ENCODE measurements around the gene ZFP30.
"Not testable (repeated sequence)": the region's sequence is repeated elsewhere in the genome, so short reads cannot be mapped to it uniquely, and the experiment has no call there.

The ZFP30 gene

DNA sequence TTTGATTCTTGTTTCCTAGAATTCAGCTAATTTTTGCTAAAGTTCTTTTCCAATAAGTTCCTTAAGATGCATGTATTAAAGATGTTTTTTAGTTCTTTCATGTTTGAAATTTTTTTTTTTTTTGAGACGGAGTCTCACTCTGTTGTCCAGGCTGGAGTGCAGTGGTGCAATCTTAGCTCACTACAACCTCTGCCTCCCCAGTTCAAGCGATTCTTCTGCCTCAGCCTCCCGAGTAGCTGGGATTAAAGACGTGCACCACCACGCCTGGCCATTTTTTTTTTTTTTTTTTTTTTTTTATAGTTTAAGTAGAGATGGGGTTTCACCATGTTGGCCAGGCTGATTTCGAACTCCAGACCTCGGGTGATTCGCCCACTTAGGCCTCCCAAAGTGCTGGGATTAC, 1.9 kb upstream of the ZFP30 start:
- DNase-seq; H3K27me3 ChIP-seq (ENCODE audit: control insufficient read depth in 1 of 2, insufficient read depth in 1 of 2, low read length in 2 of 2); H3K4ac ChIP-seq (ENCODE audit: low read depth in 1 of 2, low read length in 2 of 2); H3K9ac ChIP-seq (ENCODE audit: low read length); H3K14ac ChIP-seq (ENCODE audit: low read length in 2 of 2); H3K18ac ChIP-seq (ENCODE audit: low read depth in 1 of 2, low read length in 2 of 2); H2BK15ac ChIP-seq (ENCODE audit: low read depth, poor library complexity, severe bottlenecking); H3K4me2 ChIP-seq (ENCODE audit: low read length, poor library complexity, severe bottlenecking); H2BK12ac ChIP-seq (ENCODE audit: low read length in 2 of 2); H3K4me1 ChIP-seq (ENCODE audit: control insufficient read depth, insufficient read depth, low read depth, low read length); H4K8ac ChIP-seq (ENCODE audit: low read length); H3K79me1 ChIP-seq (replicated peaks; ENCODE audit: low read length, poor library complexity, severe bottlenecking); H2BK120ac ChIP-seq (ENCODE audit: low read depth, low read length); H2AFZ ChIP-seq (ENCODE audit: low read depth, low read length); H4K91ac ChIP-seq (ENCODE audit: low read length); H3K23ac ChIP-seq (ENCODE audit: low read length in 2 of 2); H2AK5ac ChIP-seq (ENCODE audit: low read length, severe bottlenecking); H3K27ac ChIP-seq (ENCODE audit: low read length, poor library complexity, severe bottlenecking); H3K4me3 ChIP-seq (ENCODE audit: insufficient read depth in 1 of 2, low read depth in 1 of 2, low read length in 2 of 2); H2BK5ac ChIP-seq (ENCODE audit: low read depth, low read length, poor library complexity, severe bottlenecking); H3K36me3 ChIP-seq (ENCODE audit: control insufficient read depth in 1 of 2, insufficient read depth in 2 of 2, low read depth in 1 of 2, low read length in 2 of 2): not testable (repeated sequence)
- 87% methylated on average over 7 of the region's 8 CpGs for WGBS
- H3K9me3 ChIP-seq (ENCODE audit: control insufficient read depth, low read length): peaks cover 33% of the 10 kb centered on the region

DNA sequence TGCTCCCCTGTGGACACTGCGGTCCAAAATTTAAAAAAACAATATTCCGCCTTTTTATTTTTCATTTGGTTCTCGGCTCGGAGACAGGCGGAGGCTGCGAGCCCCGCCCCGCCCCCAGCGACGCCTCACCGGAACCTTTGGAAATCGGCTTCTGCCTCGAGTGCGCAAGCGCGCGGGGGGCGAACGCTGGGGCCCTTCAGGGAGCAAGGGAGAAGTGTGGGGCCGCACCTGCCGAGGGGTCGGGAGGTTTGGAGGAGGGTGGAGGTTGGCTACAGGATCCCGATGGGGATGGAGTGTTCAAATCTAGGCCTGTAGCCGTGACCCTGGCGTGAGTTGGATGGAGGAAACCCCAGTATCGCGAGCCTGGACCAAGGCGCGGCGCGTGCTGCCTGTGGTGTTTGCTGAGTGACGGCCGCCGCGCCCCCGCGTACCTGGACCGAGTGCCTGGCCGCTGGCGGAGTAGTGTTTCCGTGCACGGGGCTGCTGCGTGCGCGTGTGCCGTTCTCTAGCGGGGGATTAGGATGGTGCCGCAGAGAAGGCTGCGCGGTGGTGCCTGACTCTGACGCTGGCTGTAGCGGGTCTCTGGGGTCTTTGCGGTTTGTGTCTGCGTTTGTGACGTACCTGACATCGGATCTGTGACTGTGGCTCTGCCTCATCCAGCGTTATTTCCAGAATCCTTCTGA, 565 bp upstream of the ZFP30 start:
- H2AFZ ChIP-seq (ENCODE audit: low read depth, low read length): peak overlapping the region; percentile 100
- WGBS: under 1% methylated on average over 57 of the region's 57 CpGs
- peak overlapping the region; percentile 89 for H3K27ac ChIP-seq (ENCODE audit: low read length, poor library complexity, severe bottlenecking)
- H3K4ac ChIP-seq (ENCODE audit: low read depth in 1 of 2, low read length in 2 of 2): peak overlapping the region; percentile 77 to 81
- peak overlapping the region; percentile 72 to 81 for H3K18ac ChIP-seq (ENCODE audit: low read depth in 1 of 2, low read length in 2 of 2)
- H4K91ac ChIP-seq (ENCODE audit: low read length): peak overlapping the region; percentile 96
- H3K4me2 ChIP-seq (ENCODE audit: low read length, poor library complexity, severe bottlenecking): peak overlapping the region; percentile 96
- no peak overlapping the region for H2AK5ac ChIP-seq (ENCODE audit: low read length, severe bottlenecking)
- H3K79me1 ChIP-seq (replicated peaks; ENCODE audit: low read length, poor library complexity, severe bottlenecking): peaks cover 6% of the 10 kb centered on the region
- peak overlapping the region; percentile 93 for H3K9ac ChIP-seq (ENCODE audit: low read length)
- H3K23ac ChIP-seq (ENCODE audit: low read length in 2 of 2): no peak overlapping the region
- H3K36me3 ChIP-seq (ENCODE audit: control insufficient read depth in 1 of 2, insufficient read depth in 2 of 2, low read depth in 1 of 2, low read length in 2 of 2): peaks cover 3 to 7% of the 10 kb centered on the region in 2 experiments
- peak overlapping the region; percentile 38 for H2BK120ac ChIP-seq (ENCODE audit: low read depth, low read length)
- H3K4me3 ChIP-seq (ENCODE audit: insufficient read depth in 1 of 2, low read depth in 1 of 2, low read length in 2 of 2): peak overlapping the region; percentile 79 to 97
- no peak overlapping the region for H2BK5ac ChIP-seq (ENCODE audit: low read depth, low read length, poor library complexity, severe bottlenecking)
- no peaks in the 10 kb centered on the region for H3K27me3 ChIP-seq (ENCODE audit: control insufficient read depth in 1 of 2, insufficient read depth in 1 of 2, low read length in 2 of 2)
- H4K8ac ChIP-seq (ENCODE audit: low read length): peak overlapping the region; percentile 95
- H3K9me3 ChIP-seq (ENCODE audit: control insufficient read depth, low read length): peaks cover 40% of the 10 kb centered on the region
- peak overlapping the region; percentile 32 to 90 for H2BK12ac ChIP-seq (ENCODE audit: low read length in 2 of 2)
- peak; percentile 86 for DNase-seq
- peak overlapping the region in 1 of 2 experiments; percentile 95 for H3K14ac ChIP-seq (ENCODE audit: low read length in 2 of 2)
- H2BK15ac ChIP-seq (ENCODE audit: low read depth, poor library complexity, severe bottlenecking): peak overlapping the region; percentile 57
- H3K4me1 ChIP-seq (ENCODE audit: control insufficient read depth, insufficient read depth, low read depth, low read length): peaks cover 4% of the 10 kb centered on the region

DNA sequence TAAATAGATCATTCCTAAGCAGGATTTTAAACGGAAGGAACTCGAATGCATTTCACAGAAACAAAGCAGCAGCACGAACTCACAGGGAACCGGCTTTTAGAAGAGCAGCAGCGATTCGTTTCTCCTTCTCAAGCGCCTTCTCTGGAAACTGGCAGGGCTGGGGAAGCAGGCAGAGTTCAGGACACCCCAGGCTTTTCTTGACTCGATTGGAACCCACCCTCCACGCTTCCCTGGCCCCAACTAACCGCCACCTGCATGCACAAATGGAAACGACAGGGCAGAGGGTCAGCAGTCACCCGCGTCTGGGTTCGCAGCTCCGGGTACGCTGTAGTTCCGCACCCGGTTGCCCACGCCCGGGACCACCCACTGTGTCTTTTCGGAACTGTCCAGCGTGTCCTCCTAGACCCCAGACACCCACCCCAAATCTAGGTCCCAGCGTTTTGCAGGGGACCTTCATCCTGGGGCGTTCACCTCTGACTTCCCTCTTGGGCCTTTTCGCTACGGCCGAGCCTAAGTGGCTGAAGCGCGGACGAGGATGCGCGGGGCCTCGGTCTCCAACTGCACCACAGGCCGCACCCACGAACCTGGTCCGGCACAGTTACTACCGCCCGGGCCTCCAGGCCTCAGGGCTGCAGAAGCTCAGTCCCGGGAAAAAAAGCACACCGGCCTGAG, 500 bp downstream of the ZFP30 start:
- Histone ChIP-seq H3K27ac (ENCODE audit: low read length, poor library complexity, severe bottlenecking) (peak overlapping the region; percentile 92), H3K36me3 (ENCODE audit: control insufficient read depth in 1 of 2, insufficient read depth in 2 of 2, low read depth in 1 of 2, low read length in 2 of 2) (peaks cover 4 to 13% of the 10 kb centered on the region in 2 experiments), H4K91ac (ENCODE audit: low read length) (peak overlapping the region; percentile 41), H2BK5ac (ENCODE audit: low read depth, low read length, poor library complexity, severe bottlenecking) (no peak overlapping the region), H4K8ac (ENCODE audit: low read length) (peak overlapping the region; percentile 91), H3K27me3 (ENCODE audit: control insufficient read depth in 1 of 2, insufficient read depth in 1 of 2, low read length in 2 of 2) (no peaks in the 10 kb centered on the region), H3K18ac (ENCODE audit: low read depth in 1 of 2, low read length in 2 of 2) (peak overlapping the region; percentile 54 to 64), H3K79me1 (replicated peaks; ENCODE audit: low read length, poor library complexity, severe bottlenecking) (peaks cover 9% of the 10 kb centered on the region), H3K9me3 (ENCODE audit: control insufficient read depth, low read length) (peaks cover 42% of the 10 kb centered on the region), H2AFZ (ENCODE audit: low read depth, low read length) (peak overlapping the region; percentile 54), H2BK15ac (ENCODE audit: low read depth, poor library complexity, severe bottlenecking) (no peak overlapping the region), H3K4ac (ENCODE audit: low read depth in 1 of 2, low read length in 2 of 2) (peak overlapping the region; percentile 52 to 75), H3K4me2 (ENCODE audit: low read length, poor library complexity, severe bottlenecking) (peak overlapping the region; percentile 96), H3K4me3 (ENCODE audit: insufficient read depth in 1 of 2, low read depth in 1 of 2, low read length in 2 of 2) (peak overlapping the region; percentile 79 to 97), H3K9ac (ENCODE audit: low read length) (peak overlapping the region; percentile 93), H2BK120ac (ENCODE audit: low read depth, low read length) (no peak overlapping the region), H3K23ac (ENCODE audit: low read length in 2 of 2) (peak overlapping the region in 1 of 2 experiments; percentile 14), H2AK5ac (ENCODE audit: low read length, severe bottlenecking) (no peak overlapping the region), H2BK12ac (ENCODE audit: low read length in 2 of 2) (no peak overlapping the region), H3K14ac (ENCODE audit: low read length in 2 of 2) (peak overlapping the region in 1 of 2 experiments; percentile 94), H3K4me1 (ENCODE audit: control insufficient read depth, insufficient read depth, low read depth, low read length) (peaks cover 4% of the 10 kb centered on the region)
- peak; percentile 50 for DNase-seq
- WGBS: under 1% methylated on average over 40 of the region's 40 CpGs

DNA sequence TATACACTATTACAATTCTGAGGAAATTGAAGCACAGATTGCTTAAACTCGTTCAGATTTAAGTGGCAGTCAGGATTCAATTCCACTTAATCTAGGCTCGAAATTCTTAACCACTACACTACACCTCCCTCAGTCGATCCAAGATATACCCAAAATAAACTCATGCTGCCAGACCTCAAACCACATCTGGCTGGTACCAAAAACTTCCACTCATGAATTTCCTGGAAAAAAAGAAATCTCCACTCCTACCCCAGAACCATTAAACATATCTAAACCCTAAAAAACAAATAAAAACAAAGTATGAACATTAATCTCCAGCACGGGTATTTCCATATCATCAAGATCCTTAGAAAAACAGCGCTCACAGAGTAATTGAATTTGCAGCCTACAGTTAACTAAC, 1.1 kb downstream of the ZFP30 start:
- H4K91ac ChIP-seq (ENCODE audit: low read length): no peak overlapping the region
- H2BK12ac ChIP-seq (ENCODE audit: low read length in 2 of 2): no peak overlapping the region
- peaks cover 11 to 17% of the 10 kb centered on the region in 2 experiments for H3K36me3 ChIP-seq (ENCODE audit: control insufficient read depth in 1 of 2, insufficient read depth in 2 of 2, low read depth in 1 of 2, low read length in 2 of 2)
- no peak overlapping the region for H2BK120ac ChIP-seq (ENCODE audit: low read depth, low read length)
- H3K18ac ChIP-seq (ENCODE audit: low read depth in 1 of 2, low read length in 2 of 2): no peak overlapping the region
- H4K8ac ChIP-seq (ENCODE audit: low read length): no peak overlapping the region
- H3K4me3 ChIP-seq (ENCODE audit: insufficient read depth in 1 of 2, low read depth in 1 of 2, low read length in 2 of 2): peak overlapping the region; percentile 79 to 97
- H3K27ac ChIP-seq (ENCODE audit: low read length, poor library complexity, severe bottlenecking): peak overlapping the region; percentile 92
- DNase-seq: no peak
- WGBS: 41% methylated on average over 5 of the region's 5 CpGs
- no peak overlapping the region for H3K23ac ChIP-seq (ENCODE audit: low read length in 2 of 2)
- no peaks in the 10 kb centered on the region for H3K27me3 ChIP-seq (ENCODE audit: control insufficient read depth in 1 of 2, insufficient read depth in 1 of 2, low read length in 2 of 2)
- no peak overlapping the region for H3K4ac ChIP-seq (ENCODE audit: low read depth in 1 of 2, low read length in 2 of 2)
- H3K79me1 ChIP-seq (replicated peaks; ENCODE audit: low read length, poor library complexity, severe bottlenecking): peaks cover 12% of the 10 kb centered on the region
- no peak overlapping the region for H2BK5ac ChIP-seq (ENCODE audit: low read depth, low read length, poor library complexity, severe bottlenecking)
- H3K4me1 ChIP-seq (ENCODE audit: control insufficient read depth, insufficient read depth, low read depth, low read length): peaks cover 4% of the 10 kb centered on the region
- no peak overlapping the region for H2AFZ ChIP-seq (ENCODE audit: low read depth, low read length)
- H2BK15ac ChIP-seq (ENCODE audit: low read depth, poor library complexity, severe bottlenecking): no peak overlapping the region
- no peak overlapping the region for H2AK5ac ChIP-seq (ENCODE audit: low read length, severe bottlenecking)
- peaks cover 42% of the 10 kb centered on the region for H3K9me3 ChIP-seq (ENCODE audit: control insufficient read depth, low read length)
- H3K14ac ChIP-seq (ENCODE audit: low read length in 2 of 2): no peak overlapping the region
- peak overlapping the region; percentile 96 for H3K4me2 ChIP-seq (ENCODE audit: low read length, poor library complexity, severe bottlenecking)
- peak overlapping the region; percentile 93 for H3K9ac ChIP-seq (ENCODE audit: low read length)
